Activated CD4-positive, alpha-beta T cell treated with anti-CD3 and anti-CD28 coated beads for 4 hours (primary cell): ENCODE measurements around the gene COQ5.
"Not testable (repeated sequence)": the region's sequence is repeated elsewhere in the genome, so short reads cannot be mapped to it uniquely, and the experiment has no call there.

ENCODE experiments used
- DNase-seq, 2 donors: peaks; one replicate each; pipeline ENCODE4 v3.0.0-alpha.2; 2020

COQ5 gene, protein sequence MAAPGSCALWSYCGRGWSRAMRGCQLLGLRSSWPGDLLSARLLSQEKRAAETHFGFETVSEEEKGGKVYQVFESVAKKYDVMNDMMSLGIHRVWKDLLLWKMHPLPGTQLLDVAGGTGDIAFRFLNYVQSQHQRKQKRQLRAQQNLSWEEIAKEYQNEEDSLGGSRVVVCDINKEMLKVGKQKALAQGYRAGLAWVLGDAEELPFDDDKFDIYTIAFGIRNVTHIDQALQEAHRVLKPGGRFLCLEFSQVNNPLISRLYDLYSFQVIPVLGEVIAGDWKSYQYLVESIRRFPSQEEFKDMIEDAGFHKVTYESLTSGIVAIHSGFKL

GRCh38 chr12:120528861-120529525 is at the start of gene COQ5:
Gene COQ5, minus strand, starts transcription at chr12:120529158. Its CDS starts 17 bp downstream, at chr12:120529141.
- peak; percentile 81 to 83 for DNase-seq

DNA sequence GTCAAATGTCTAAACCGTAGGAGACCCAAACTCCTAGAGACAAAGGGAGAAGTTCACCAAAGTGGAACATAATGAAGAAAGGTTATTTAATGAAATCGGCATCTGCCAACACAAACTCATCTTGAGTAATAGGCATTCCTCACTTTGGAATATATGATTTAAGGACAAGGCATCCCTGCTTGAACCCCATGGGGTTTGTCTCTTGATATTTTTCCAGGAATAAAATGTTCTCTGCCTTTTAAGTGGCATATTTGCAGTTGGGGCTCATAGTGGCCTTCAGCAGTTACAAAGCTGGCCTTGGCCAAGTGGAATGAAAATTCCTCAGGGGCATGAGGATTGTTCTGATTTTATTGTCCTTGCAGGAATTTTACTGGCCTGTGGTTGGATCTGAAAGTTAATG is 45.1 kb upstream of the COQ5 start:
- DNase-seq: no peak

DNA sequence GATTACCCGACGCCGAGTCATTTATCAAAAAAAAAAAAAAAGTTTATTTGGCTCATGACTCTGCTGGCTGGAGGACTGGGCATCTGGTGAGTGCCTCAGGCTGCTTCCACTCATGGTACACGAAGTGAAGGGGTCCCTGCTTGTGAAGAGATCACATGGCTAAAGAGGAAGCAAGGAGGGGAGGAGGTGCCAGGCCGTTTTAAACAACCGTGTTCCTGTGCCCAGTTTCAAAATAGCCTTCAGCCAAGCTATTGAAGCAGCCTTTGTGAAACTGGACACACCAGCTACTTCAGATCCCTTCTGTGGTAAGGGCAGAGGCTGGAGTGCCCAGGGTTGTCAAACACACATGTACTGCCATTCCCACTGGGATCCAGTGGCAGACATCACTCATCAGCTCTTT is 44.6 kb upstream of the COQ5 start:
- DNase-seq: no peak

- no peak for DNase-seq
Measured at GRCh38 chr12:120571299-120571698, 42.3 kb upstream of the COQ5 start.

DNA sequence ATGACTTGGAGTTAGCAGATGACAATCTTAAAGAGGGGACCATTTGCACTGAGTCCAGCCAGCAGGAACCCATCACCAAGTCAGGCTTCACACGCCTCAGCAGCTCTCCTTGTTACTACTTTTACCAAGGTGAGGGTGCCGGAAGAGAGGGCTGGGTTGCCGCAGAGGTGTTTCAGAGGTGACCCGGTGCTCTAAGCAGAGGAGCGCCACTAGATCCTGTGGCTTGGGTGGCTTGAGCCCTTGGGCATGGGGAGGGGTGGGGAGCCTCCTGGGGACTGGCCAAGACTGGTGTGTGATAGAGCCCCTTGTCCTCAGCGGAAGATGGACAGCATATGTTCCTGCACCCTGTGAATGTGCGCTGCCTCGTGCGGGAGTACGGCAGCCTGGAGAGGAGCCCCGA is 34.5 kb upstream of the COQ5 start:
- DNase-seq: no peak

DNA sequence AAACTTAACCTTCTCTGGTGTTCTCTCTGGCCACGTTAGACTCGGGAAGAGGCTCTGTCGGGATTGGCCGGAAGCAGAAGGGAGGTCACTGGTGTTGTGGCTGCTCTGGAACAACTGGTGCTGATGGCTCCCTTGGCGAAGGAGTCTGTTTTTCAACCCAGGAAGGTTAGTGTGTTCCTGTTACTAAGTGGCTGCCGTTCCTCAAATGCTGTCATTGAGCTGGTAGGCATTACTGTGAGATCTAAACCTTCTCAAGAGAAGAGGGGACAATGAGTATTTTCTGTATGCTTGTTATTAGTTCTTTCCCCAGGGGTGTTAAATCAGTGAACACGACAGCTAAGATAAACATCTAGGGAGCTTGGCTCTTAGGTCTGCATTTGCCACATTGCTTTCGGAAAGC is 33.9 kb upstream of the COQ5 start:
- no peak for DNase-seq

GRCh38 chr12:120557589-120557988 is 28.6 kb upstream of the COQ5 start:
- no peak for DNase-seq

DNA sequence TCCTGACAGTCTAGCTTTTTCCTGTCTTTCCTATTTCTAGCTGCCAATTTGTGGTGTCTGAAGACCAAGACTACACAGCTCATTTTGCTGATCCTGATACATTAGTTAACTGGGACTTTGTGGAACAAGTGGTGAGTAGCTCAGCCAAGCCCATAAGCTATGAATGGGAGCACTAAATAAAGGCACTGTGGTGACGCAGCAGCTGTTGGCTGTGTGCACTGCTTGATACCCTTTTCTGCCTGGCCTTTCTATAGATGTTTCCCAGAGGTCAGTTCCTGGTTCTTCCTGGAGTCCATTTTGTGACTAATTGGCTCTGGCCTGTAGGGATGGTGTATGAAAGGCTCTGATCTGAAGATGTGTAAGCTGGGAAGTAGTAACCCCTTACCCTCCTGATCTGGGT is 25.7 kb upstream of the COQ5 start:
- no peak for DNase-seq

DNA sequence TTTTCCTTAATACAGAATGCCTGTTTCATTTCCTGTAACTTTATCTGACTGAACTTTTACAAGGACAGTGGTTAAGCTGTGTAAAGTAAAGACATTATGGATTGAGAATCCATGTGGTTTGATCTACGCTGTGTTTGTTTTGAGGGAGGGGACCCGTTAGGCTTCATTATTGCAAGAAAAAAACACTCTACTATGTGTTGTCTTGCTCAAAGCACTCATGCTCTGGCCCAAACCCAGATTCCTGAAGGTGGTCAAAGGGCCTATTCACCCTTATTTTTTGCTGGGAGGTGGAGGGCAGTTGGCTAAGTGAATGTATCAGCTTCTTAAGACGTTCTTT is 17.1 kb upstream of the COQ5 start:
- no peak for DNase-seq

- DNase-seq: no peak
Measured at GRCh38 chr12:120544691-120545090, 15.7 kb upstream of the COQ5 start.

GRCh38 chr12:120542166-120542565 is 13.2 kb upstream of the COQ5 start:
- DNase-seq: no peak

GRCh38 chr12:120540445-120540844 is 11.5 kb upstream of the COQ5 start:
- DNase-seq: no peak

GRCh38 chr12:120539303-120539702 is 10.3 kb upstream of the COQ5 start:
- DNase-seq: no peak

GRCh38 chr12:120538281-120539156 is 9.6 kb upstream of the COQ5 start:
- DNase-seq: no peak

DNA sequence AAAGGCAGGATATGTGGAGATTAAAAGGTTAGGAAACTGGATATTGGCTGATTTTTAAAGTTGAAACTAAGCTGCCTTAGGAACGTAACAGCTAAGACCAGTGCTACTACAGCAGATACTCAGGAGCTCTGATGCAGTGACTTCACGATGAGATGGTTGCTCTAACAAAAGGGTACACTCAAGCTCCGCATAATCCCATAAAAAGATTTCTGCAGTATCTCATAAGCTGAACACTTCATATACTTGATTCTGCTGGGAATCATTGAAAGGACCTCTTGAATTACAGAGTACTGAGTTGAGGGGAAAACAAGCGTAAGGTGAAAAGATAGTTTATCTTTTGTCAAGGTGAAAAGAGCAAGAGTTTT is 8.9 kb upstream of the COQ5 start:
- no peak for DNase-seq

- DNase-seq: peak in 1 of 2 donors; percentile 29
Measured at GRCh38 chr12:120536064-120536791, 7.3 kb upstream of the COQ5 start.

DNA sequence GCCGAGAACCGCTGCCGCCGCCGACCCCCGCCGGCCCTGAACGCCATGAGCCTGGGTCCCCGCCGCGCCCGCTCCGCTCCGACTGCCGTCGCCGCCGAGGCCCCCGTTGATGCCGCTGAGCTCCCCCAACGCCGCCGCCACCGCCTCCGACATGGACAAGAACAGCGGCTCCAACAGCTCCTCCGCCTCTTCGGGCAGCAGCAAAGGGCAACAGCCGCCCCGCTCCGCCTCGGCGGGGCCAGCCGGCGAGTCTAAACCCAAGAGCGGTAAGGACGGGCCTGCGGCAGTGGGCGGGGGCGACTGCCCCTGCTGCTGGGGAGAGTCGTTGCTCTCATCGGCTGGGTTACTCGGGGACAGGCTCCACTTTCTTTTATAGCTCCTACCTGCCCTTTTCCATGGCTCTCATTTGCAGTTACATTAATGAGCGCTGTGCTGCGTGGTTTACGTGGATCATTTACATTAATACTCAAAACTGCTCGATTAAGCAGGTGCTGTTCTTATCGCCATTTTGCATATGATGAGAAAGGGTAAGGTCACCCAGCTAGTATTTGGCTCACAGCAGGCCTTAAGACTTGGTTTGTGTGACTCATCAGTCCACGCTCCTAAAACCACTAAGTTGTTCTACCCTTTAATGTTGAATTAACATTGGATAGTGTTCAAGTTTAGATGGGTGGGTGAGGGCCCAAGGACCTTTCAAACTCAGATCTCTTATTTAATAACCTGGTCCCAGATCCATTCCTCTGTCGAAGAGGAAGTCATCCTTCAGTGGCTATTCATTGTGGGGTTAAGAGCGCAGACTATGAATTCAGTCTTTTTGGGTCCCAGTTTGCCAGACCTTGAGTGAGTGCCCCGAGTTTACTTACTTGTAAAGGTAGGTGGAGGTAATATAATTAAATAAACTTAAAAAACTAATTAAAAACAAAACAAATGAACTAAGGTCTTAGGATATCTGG is 6.0 kb upstream of the COQ5 start:
- DNase-seq: peak; percentile 42 to 46

DNA sequence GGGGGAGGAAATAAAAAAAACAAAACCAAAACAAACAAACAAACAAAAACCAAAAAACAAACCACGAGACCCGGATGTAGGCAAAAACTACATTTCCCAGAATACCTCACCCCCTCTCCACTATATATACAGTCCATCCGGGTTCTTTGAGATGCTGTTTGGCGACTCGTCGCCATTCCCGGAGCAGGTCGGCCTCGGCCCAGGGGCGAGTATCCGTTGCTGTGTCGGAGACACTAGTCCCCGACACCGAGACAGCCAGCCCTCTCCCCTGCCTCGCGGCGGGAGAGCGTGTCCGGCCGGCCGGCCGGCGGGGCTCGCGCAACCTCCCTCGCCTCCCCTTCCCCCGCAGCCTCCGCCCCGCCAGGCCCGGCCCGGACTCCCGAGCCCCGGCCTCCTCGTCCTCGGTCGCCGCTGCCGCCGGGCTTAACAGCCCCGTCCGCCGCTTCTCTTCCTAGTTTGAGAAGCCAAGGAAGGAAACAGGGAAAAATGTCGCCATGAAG is 5.3 kb upstream of the COQ5 start, which contains the start of gene RNF10:
Gene RNF10, plus strand, starts transcription at position 154 of the 500 bp plus-strand sequence. CDS start 456 bp downstream, outside the sequence.
- DNase-seq: peak; percentile 69 to 73

- DNase-seq: no peak
Measured at GRCh38 chr12:120532701-120533238, 3.8 kb upstream of the COQ5 start.

DNA sequence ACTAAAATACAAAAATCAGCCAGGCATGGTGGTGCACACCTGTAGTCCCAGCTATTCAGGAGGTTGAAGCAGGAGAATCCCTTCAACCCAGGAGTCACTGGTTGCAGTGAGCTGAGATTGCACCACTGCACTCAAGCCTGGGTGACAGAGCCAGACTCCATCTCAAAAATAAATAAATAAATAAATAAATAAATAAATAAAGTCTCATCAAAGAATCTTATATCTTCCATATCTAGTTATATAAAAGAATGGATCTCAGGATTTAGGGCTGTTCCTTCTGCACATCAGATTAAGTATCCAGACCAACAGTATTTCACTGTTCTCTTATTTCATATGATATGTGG is 1.4 kb upstream of the COQ5 start:
- DNase-seq: not testable (repeated sequence)
